ENCODE data around the gene SNCAIP. TPM values are rescaled to one million over a fixed set of nuclear protein-coding genes. Genes with fewer than 3 reads are reported as not detected.
A peak's percentile ranks its signal among the peaks of the same experiment; 100 is the strongest.

Gene SNCAIP
- total RNA-seq, 1 donor from 2014 or later, result 4.2 TPM

- Mint-ChIP-seq H3K4me3 (ENCODE audit: unreplicated experiment) (no peak overlapping the region), H3K9me3 (ENCODE audit: unreplicated experiment) (no peaks in the 10 kb centered on the region), H3K36me3 (ENCODE audit: unreplicated experiment) (peaks cover 10% of the 10 kb centered on the region), H3K27me3 (ENCODE audit: unreplicated experiment) (peaks cover 8% of the 10 kb centered on the region), H3K4me1 (ENCODE audit: unreplicated experiment) (peaks cover 23% of the 10 kb centered on the region), H3K27ac (ENCODE audit: unreplicated experiment) (no peak overlapping the region)
- no peak for DNase-seq (ENCODE audit: extremely low spot score, unreplicated experiment)
- TF ChIP-seq CTCF (IDR thresholded peaks at IDR 0.05), result no peak
Observed at GRCh38 chr5:122455939-122456338, 143.9 kb downstream of the SNCAIP start.

- Mint-ChIP-seq H3K27ac (ENCODE audit: unreplicated experiment) (no peak overlapping the region), H3K9me3 (ENCODE audit: unreplicated experiment) (no peaks in the 10 kb centered on the region), H3K36me3 (ENCODE audit: unreplicated experiment) (peaks cover 6% of the 10 kb centered on the region), H3K4me1 (ENCODE audit: unreplicated experiment) (peaks cover 23% of the 10 kb centered on the region), H3K27me3 (ENCODE audit: unreplicated experiment) (peaks cover 11% of the 10 kb centered on the region), H3K4me3 (ENCODE audit: unreplicated experiment) (no peak overlapping the region)
- no peak for TF ChIP-seq CTCF (IDR thresholded peaks at IDR 0.05)
- no peak for DNase-seq (ENCODE audit: extremely low spot score, unreplicated experiment)
Observed at GRCh38 chr5:122457178-122457826, 145.3 kb downstream of the SNCAIP start.

GRCh38 chr5:122458278-122458872, 146.3 kb downstream of the SNCAIP start:
- peaks cover 23% of the 10 kb centered on the region for H3K4me1 Mint-ChIP-seq (ENCODE audit: unreplicated experiment)
- H3K9me3 Mint-ChIP-seq (ENCODE audit: unreplicated experiment), result no peaks in the 10 kb centered on the region
- H3K27ac Mint-ChIP-seq (ENCODE audit: unreplicated experiment), result no peak overlapping the region
- no peak overlapping the region for H3K4me3 Mint-ChIP-seq (ENCODE audit: unreplicated experiment)
- peak; percentile 56 for TF ChIP-seq CTCF (IDR thresholded peaks at IDR 0.05)
- peaks cover 11% of the 10 kb centered on the region for H3K27me3 Mint-ChIP-seq (ENCODE audit: unreplicated experiment)
- no peak for DNase-seq (ENCODE audit: extremely low spot score, unreplicated experiment)
- H3K36me3 Mint-ChIP-seq (ENCODE audit: unreplicated experiment), result peaks cover 6% of the 10 kb centered on the region

- Mint-ChIP-seq H3K4me3 (ENCODE audit: unreplicated experiment) (no peak overlapping the region), H3K36me3 (ENCODE audit: unreplicated experiment) (peaks cover 4% of the 10 kb centered on the region), H3K27me3 (ENCODE audit: unreplicated experiment) (peaks cover 17% of the 10 kb centered on the region), H3K27ac (ENCODE audit: unreplicated experiment) (no peak overlapping the region), H3K9me3 (ENCODE audit: unreplicated experiment) (no peaks in the 10 kb centered on the region), H3K4me1 (ENCODE audit: unreplicated experiment) (no peaks in the 10 kb centered on the region)
- no peak for TF ChIP-seq CTCF (IDR thresholded peaks at IDR 0.05)
- no peak for DNase-seq (ENCODE audit: extremely low spot score, unreplicated experiment)
Observed at GRCh38 chr5:122462486-122462885, 150.4 kb downstream of the SNCAIP start.

GRCh38 chr5:122463221-122463620, 151.2 kb downstream of the SNCAIP start:
- Mint-ChIP-seq H3K4me1 (ENCODE audit: unreplicated experiment) (no peaks in the 10 kb centered on the region), H3K4me3 (ENCODE audit: unreplicated experiment) (no peak overlapping the region), H3K27ac (ENCODE audit: unreplicated experiment) (no peak overlapping the region), H3K36me3 (ENCODE audit: unreplicated experiment) (peaks cover 4% of the 10 kb centered on the region), H3K27me3 (ENCODE audit: unreplicated experiment) (peaks cover 17% of the 10 kb centered on the region), H3K9me3 (ENCODE audit: unreplicated experiment) (no peaks in the 10 kb centered on the region)
- no peak for DNase-seq (ENCODE audit: extremely low spot score, unreplicated experiment)
- no peak for TF ChIP-seq CTCF (IDR thresholded peaks at IDR 0.05)
